ENCODE measurements around the gene TBC1D21.

The TBC1D21 gene

GRCh38 chr15:73909651-73910050, 36.3 kb downstream of the TBC1D21 start:
- no peak overlapping the region for H3K4me3 ChIP-seq (ENCODE audit: low read depth, low read length)
- TF ChIP-seq CTCF (IDR thresholded peaks at IDR 0.05; ENCODE audit: low read depth, low read length) = no peak

- TF ChIP-seq CTCF (IDR thresholded peaks at IDR 0.05; ENCODE audit: low read depth, low read length) = no peak
- no peak overlapping the region for H3K4me3 ChIP-seq (ENCODE audit: low read depth, low read length)
Measured at GRCh38 chr15:73910522-73911303, 37.3 kb downstream of the TBC1D21 start.

GRCh38 chr15:73912030-73912596, 38.7 kb downstream of the TBC1D21 start:
- H3K4me3 ChIP-seq (ENCODE audit: low read depth, low read length) = no peak overlapping the region
- TF ChIP-seq CTCF (IDR thresholded peaks at IDR 0.05; ENCODE audit: low read depth, low read length) = no peak

GRCh38 chr15:73914145-73914544, 40.8 kb downstream of the TBC1D21 start:
- no peak for TF ChIP-seq CTCF (IDR thresholded peaks at IDR 0.05; ENCODE audit: low read depth, low read length)
- no peak overlapping the region for H3K4me3 ChIP-seq (ENCODE audit: low read depth, low read length)

- no peak for TF ChIP-seq CTCF (IDR thresholded peaks at IDR 0.05; ENCODE audit: low read depth, low read length)
- no peak overlapping the region for H3K4me3 ChIP-seq (ENCODE audit: low read depth, low read length)
Measured at GRCh38 chr15:73915082-73915481, 41.7 kb downstream of the TBC1D21 start.

GRCh38 chr15:73918784-73919183, 45.4 kb downstream of the TBC1D21 start:
- TF ChIP-seq CTCF (IDR thresholded peaks at IDR 0.05; ENCODE audit: low read depth, low read length) = no peak
- no peak overlapping the region for H3K4me3 ChIP-seq (ENCODE audit: low read depth, low read length)

- no peak overlapping the region for H3K4me3 ChIP-seq (ENCODE audit: low read depth, low read length)
- TF ChIP-seq CTCF (IDR thresholded peaks at IDR 0.05; ENCODE audit: low read depth, low read length) = no peak
Measured at GRCh38 chr15:73919706-73920105, 46.3 kb downstream of the TBC1D21 start.
